PC-3 (cell line): ENCODE results near the gene GREB1L. TPM values are rescaled to one million over a fixed set of nuclear protein-coding genes. Genes with fewer than 3 reads are reported as not detected.

Experiments
- ATAC-seq: fragments of 200-7000 bp; cut with Tn5 transposase; 2 replicates; pipeline ENCODE4 v1.9.1; 2020; ENCODE audit warnings: mild to moderate bottlenecking, moderate library complexity
- BruUV-seq: library from RNA; stranded (reverse); fragments of 400-500 nt; replicated peaks from 2 replicates; lab custom pipeline; 2021; lab: Mats Ljungman, UMichigan
- CTCF ChIA-PET: fragments of 300-600 bp; sonication (Branson Sonifier 250); formaldehyde crosslinking; loops from one replicate; lab custom pipeline; 2022; ENCODE audit warnings: antibody characterized with exemption; lab: Charles Lee
- POLR2A ChIA-PET: fragments of 300-600 bp; sonication (Branson Sonifier 250); formaldehyde crosslinking; loops from one replicate; lab custom pipeline; 2022; ENCODE audit warnings: antibody characterized with exemption; ENCODE audit not compliant: unreplicated experiment; lab: Charles Lee
- DNase-seq: peaks from one replicate; pipeline ENCODE4 v3.0.0-alpha.2; 2015
- H2AFZ ChIP-seq: fragments of 300-600 bp; sonication (generic); 2 replicates; pipeline ENCODE4 v1.6.0; 2016; ENCODE audit warnings: antibody characterized with exemption, low read length
- H3F3A ChIP-seq: fragments of 300-600 bp; sonication (generic); one replicate; pipeline ENCODE4 v1.6.0; 2017; ENCODE audit warnings: antibody characterized with exemption, low read length, control low read depth, mild to moderate bottlenecking; ENCODE audit not compliant: unreplicated experiment
- H3K27ac ChIP-seq: fragments of 300-600 bp; sonication (generic); 2 replicates; pipeline ENCODE4 v1.5.1; 2016; ENCODE audit warnings: mild to moderate bottlenecking, low read length
- H3K27me3 ChIP-seq: fragments of 300-600 bp; sonication (generic); 2 replicates; pipeline ENCODE4 v1.6.1; 2016; ENCODE audit warnings: low read length, mixed read lengths
- H3K36me3 ChIP-seq: fragments of 300-600 bp; sonication (generic); 2 replicates; pipeline ENCODE4 v1.6.1; 2016; ENCODE audit warnings: low read depth, mixed run types, low read length, mixed read lengths
- H3K4me1 ChIP-seq: fragments of 300-600 bp; sonication (generic); 2 replicates; pipeline ENCODE4 v1.5.1; 2016; ENCODE audit warnings: low read length; ENCODE audit not compliant: insufficient read depth
- H3K4me2 ChIP-seq: fragments of 300-600 bp; sonication (generic); 2 replicates; pipeline ENCODE4 v1.6.0; 2016; ENCODE audit warnings: low read length
- H3K4me3 ChIP-seq: fragments of 300-600 bp; sonication (generic); 2 replicates; pipeline ENCODE4 v1.5.1; 2016; ENCODE audit warnings: mild to moderate bottlenecking, low read length, mixed read lengths
- H3K79me2 ChIP-seq: fragments of 300-600 bp; sonication (generic); 2 replicates; pipeline ENCODE4 v1.6.1; 2017; ENCODE audit warnings: low read length, mixed read lengths
- H3K9ac ChIP-seq: fragments of 300-600 bp; sonication (generic); 2 replicates; pipeline ENCODE4 v1.6.0; 2016; ENCODE audit warnings: mild to moderate bottlenecking, low read length
- H3K9me2 ChIP-seq: fragments of 300-600 bp; sonication (generic); replicated peaks from 2 replicates; pipeline ENCODE4 v1.6.1; 2016; ENCODE audit warnings: mixed run types, low read length, mixed read lengths
- H3K9me3 ChIP-seq: fragments of 300-600 bp; sonication (generic); 2 replicates; pipeline ENCODE4 v1.6.1; 2016; ENCODE audit warnings: low read length, mixed read lengths
- H4K20me1 ChIP-seq: fragments of 300-600 bp; sonication (generic); 2 replicates; pipeline ENCODE4 v1.6.1; 2016; ENCODE audit warnings: low read length, mixed read lengths
- EZH2 ChIP-seq: fragments of 300-600 bp; sonication (generic); IDR thresholded peaks from one replicate; pipeline ENCODE4 v1.6.1; 2017; ENCODE audit warnings: antibody characterized with exemption, mild to moderate bottlenecking, low read length; ENCODE audit not compliant: unreplicated experiment
- EZH2phosphoT487 ChIP-seq: fragments of 300-600 bp; sonication (generic); IDR thresholded peaks from 2 replicates; pipeline ENCODE4 v1.6.1; 2018; ENCODE audit warnings: mild to moderate bottlenecking, antibody characterized with exemption, low read length, borderline replicate concordance
- intact Hi-C: fragments of 100-400 bp; cut with micrococcal nuclease; formaldehyde crosslinking; loops from 2 replicates; pipeline ENCODE4 v1.9.0; 2023
- total RNA-seq: library from RNA; depleted of rRNA; stranded (reverse); fragments of >200 nt; gene quantifications from 2 replicates; pipeline ENCODE4 v1.2.3, GENCODE V29; 2014; rRNA removed
- TF ChIP-seq, protein P1 (sequence below): fragments of 300-600 bp; sonication (generic); conservative IDR thresholded peaks from 2 replicates; pipeline ENCODE4 v1.5.1; 2017; ENCODE audit warnings: antibody characterized with exemption, low read depth, mild to moderate bottlenecking, low read length

The GREB1L gene
- total RNA-seq, 1 experiment from 2014 or later, result 10.3 TPM

DNA sequence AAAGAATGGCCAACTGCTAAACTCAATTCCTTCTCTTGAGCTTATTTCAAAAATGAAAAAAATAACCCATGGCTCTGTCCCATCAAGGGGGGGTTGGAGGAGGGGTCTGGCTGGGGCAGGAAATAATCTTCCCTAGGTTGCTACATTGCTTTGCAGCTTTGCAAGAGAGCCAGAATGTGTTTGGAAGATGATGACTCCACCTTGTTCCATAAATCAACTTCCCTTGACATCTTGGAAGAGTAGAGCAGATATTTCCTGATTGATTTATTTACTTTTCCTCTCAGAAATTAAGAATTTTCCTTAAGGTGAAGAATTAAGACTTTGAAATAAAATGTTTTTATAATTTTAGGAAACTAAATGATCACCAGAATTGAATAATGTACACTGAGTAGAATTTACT, 317.2 kb downstream of the GREB1L start:
- H3K9me3 ChIP-seq, result no peaks in the 10 kb centered on the region
- intact Hi-C loops, result no loop called here
- POLR2A ChIA-PET, result no interaction called here
- no peaks in the 10 kb centered on the region for H4K20me1 ChIP-seq
- CTCF ChIA-PET, result interaction anchor here (0.5 kb wide), 1 partner anchor 42 kb away, joined by 3 read pairs; no protein-coding TSS in a partner anchor
- H3K36me3 ChIP-seq, result peaks cover 29% of the 10 kb centered on the region
- no peak overlapping the region for H3K4me3 ChIP-seq
- ATAC-seq (no peak), DNase-seq (no peak)
- H2AFZ ChIP-seq, result no peak overlapping the region
- TF ChIP-seq, protein P1, sequence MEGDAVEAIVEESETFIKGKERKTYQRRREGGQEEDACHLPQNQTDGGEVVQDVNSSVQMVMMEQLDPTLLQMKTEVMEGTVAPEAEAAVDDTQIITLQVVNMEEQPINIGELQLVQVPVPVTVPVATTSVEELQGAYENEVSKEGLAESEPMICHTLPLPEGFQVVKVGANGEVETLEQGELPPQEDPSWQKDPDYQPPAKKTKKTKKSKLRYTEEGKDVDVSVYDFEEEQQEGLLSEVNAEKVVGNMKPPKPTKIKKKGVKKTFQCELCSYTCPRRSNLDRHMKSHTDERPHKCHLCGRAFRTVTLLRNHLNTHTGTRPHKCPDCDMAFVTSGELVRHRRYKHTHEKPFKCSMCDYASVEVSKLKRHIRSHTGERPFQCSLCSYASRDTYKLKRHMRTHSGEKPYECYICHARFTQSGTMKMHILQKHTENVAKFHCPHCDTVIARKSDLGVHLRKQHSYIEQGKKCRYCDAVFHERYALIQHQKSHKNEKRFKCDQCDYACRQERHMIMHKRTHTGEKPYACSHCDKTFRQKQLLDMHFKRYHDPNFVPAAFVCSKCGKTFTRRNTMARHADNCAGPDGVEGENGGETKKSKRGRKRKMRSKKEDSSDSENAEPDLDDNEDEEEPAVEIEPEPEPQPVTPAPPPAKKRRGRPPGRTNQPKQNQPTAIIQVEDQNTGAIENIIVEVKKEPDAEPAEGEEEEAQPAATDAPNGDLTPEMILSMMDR, result no peak
- TF ChIP-seq EZH2, result no peak
- no peak for TF ChIP-seq EZH2phosphoT487
- no peaks in the 10 kb centered on the region for H3K9me2 ChIP-seq
- no peaks in the 10 kb centered on the region for H3K27me3 ChIP-seq
- no peak overlapping the region for H3K27ac ChIP-seq
- no peaks in the 10 kb centered on the region for H3K79me2 ChIP-seq
- no peak overlapping the region for H3K4me2 ChIP-seq
- no peaks in the 10 kb centered on the region for H3F3A ChIP-seq
- BruUV-seq, result no TSS peak
- H3K4me1 ChIP-seq, result no peaks in the 10 kb centered on the region
- H3K9ac ChIP-seq, result no peak overlapping the region

DNA sequence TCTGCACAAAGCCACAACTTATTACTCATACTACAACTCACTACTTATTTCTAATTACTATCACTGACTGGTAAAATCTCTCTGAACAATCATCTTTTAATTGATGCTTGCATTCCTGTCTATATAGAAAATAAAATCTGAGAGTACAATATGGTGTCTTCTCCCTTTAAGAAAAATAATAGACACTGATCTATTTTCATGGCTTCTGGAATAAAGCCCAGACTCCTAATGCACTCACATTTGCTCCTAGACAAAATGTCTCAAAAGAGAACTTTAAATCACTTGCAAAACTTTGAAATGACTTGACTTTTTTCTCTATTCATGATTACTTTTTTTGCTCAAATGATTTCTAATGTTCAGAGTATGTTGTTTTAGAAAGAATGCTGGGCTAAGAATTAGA, 329.7 kb downstream of the GREB1L start:
- TF ChIP-seq, protein P1, result no peak
- no peak for TF ChIP-seq EZH2phosphoT487
- no peak for TF ChIP-seq EZH2
- H2AFZ ChIP-seq, result no peak overlapping the region
- no peak overlapping the region for H3K4me3 ChIP-seq
- BruUV-seq, result no TSS peak
- POLR2A ChIA-PET, result no interaction called here
- intact Hi-C loops, result no loop called here
- H3K79me2 ChIP-seq, result no peaks in the 10 kb centered on the region
- no peaks in the 10 kb centered on the region for H3K27me3 ChIP-seq
- no peak overlapping the region for H3K27ac ChIP-seq
- H3K9me3 ChIP-seq, result no peaks in the 10 kb centered on the region
- H3F3A ChIP-seq, result no peaks in the 10 kb centered on the region
- peaks cover 43% of the 10 kb centered on the region for H3K36me3 ChIP-seq
- CTCF ChIA-PET, result no interaction called here
- H3K4me1 ChIP-seq, result 0 out of 2 replicates have a peak, but pooled peaks cover 4% of the 10 kb centered on the region
- no peak overlapping the region for H3K4me2 ChIP-seq
- DNase-seq, result no peak
- H3K9ac ChIP-seq, result no peak overlapping the region
- no peaks in the 10 kb centered on the region for H3K9me2 ChIP-seq
- H4K20me1 ChIP-seq, result no peaks in the 10 kb centered on the region
- ATAC-seq, result no peak

Other genes with a start within 250 kb of the GREB1L start
- 22.2 and 37.0 TPM in 2 replicates for gene ROCK1, start 130.4 kb upstream of the GREB1L start, total RNA-seq